ENCODE measurements around the gene DOK6. TPM values are rescaled to one million over a fixed set of nuclear protein-coding genes. Genes with fewer than 3 reads are reported as not detected.
A peak's percentile ranks its signal among the peaks of the same experiment; 100 is the strongest.

DOK6 gene
- total RNA-seq, 1 experiment from 2014 or later: not detected

DNA sequence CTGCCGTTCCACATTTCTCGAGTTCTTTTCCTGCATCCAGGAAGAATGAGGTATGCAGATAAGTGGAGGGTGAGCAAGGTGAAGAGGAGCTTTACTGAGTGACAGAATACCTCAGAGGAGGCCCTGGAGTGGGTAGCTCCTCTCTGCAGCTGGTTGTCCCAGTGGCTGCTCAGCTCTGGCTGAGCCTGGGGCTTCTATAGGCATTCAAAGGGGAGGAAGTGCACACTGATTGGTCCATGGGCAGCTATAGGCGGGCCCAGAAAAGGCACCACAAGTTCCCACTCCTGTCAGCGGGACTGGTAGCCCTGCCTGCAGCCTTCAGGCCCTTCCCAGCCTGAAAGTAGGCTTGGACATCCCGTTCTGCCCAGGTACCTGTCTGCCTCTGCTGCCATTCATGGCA is 94.7 kb downstream of the DOK6 start:
- 0 out of 2 replicates have a peak, but pooled peaks cover 2% of the 10 kb centered on the region for H3K27me3 ChIP-seq (ENCODE audit: low read length)

DNA sequence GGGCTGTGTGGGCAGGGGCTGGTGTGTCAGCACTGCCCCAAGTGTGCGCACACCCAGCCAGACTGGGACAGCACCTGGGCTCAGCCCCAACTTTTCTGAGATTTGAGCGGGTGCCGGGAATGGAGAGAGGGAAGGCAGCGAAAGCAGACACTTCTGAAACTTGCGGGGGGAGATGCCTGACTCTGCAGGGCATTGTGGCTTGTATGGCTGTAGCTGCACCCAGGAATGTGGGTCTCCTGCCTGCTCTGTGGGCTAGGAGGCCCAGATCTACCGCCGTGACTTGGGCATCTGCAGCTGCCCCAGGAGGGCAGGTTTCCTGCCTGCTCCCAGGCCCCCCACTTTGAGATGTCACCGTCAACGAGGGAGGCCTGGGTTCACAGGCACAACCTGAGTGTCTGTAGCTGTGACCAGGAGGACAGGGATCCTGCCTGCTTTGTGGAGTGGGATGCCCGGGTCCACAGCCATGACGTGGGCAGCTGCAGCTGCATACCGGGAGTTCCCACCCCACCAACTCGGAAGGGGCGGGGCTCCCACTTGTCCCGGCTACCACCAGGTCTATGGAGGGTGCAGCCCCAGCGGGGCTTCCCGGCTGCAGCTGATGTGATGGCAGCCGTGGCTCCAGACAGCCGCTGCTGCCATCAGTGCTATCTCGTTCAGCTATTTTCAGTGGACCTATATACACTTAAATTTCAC is 95.3 kb downstream of the DOK6 start:
- no peak for ATAC-seq
- H4K20me1 ChIP-seq (ENCODE audit: low read length): no peaks in the 10 kb centered on the region
- intact Hi-C loops (cut with micrococcal nuclease): loop anchor here (2.0 kb wide), 1 partner anchor 25 kb away; no protein-coding TSS in a partner anchor
- TF ChIP-seq EZH2 (IDR thresholded peaks at IDR 0.05; ENCODE audit: low read length, unreplicated experiment) (no peak), EZH2phosphoT487 (IDR thresholded peaks at IDR 0.05; ENCODE audit: borderline replicate concordance, low read length) (no peak)
- TF ChIP-seq, protein P1, sequence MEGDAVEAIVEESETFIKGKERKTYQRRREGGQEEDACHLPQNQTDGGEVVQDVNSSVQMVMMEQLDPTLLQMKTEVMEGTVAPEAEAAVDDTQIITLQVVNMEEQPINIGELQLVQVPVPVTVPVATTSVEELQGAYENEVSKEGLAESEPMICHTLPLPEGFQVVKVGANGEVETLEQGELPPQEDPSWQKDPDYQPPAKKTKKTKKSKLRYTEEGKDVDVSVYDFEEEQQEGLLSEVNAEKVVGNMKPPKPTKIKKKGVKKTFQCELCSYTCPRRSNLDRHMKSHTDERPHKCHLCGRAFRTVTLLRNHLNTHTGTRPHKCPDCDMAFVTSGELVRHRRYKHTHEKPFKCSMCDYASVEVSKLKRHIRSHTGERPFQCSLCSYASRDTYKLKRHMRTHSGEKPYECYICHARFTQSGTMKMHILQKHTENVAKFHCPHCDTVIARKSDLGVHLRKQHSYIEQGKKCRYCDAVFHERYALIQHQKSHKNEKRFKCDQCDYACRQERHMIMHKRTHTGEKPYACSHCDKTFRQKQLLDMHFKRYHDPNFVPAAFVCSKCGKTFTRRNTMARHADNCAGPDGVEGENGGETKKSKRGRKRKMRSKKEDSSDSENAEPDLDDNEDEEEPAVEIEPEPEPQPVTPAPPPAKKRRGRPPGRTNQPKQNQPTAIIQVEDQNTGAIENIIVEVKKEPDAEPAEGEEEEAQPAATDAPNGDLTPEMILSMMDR (conservative IDR thresholded peaks at IDR 0.05; ENCODE audit: low read depth, low read length): no peak
- no peak overlapping the region for H3K4me2 ChIP-seq (ENCODE audit: low read length)
- H3F3A ChIP-seq (ENCODE audit: low read length, unreplicated experiment): no peaks in the 10 kb centered on the region
- no peak overlapping the region for H2AFZ ChIP-seq (ENCODE audit: low read length)
- no peak overlapping the region for H3K9ac ChIP-seq (ENCODE audit: low read length)
- no peaks in the 10 kb centered on the region for H3K79me2 ChIP-seq (ENCODE audit: low read length)
- CTCF ChIA-PET: no interaction called here
- no TSS peak for BruUV-seq (replicated peaks)
- no peaks in the 10 kb centered on the region for H3K4me1 ChIP-seq (ENCODE audit: insufficient read depth, low read length)
- H3K36me3 ChIP-seq (ENCODE audit: low read depth, low read length): no peaks in the 10 kb centered on the region
- no peaks in the 10 kb centered on the region for H3K9me2 ChIP-seq (replicated peaks; ENCODE audit: low read length)
- no peak for DNase-seq
- H3K4me3 ChIP-seq (ENCODE audit: low read length): no peak overlapping the region
- 0 out of 2 replicates have a peak, but pooled peaks cover 3% of the 10 kb centered on the region for H3K27me3 ChIP-seq (ENCODE audit: low read length)
- H3K27ac ChIP-seq (ENCODE audit: low read length): no peak overlapping the region
- H3K9me3 ChIP-seq (ENCODE audit: low read length): no peaks in the 10 kb centered on the region
- POLR2A ChIA-PET (ENCODE audit: unreplicated experiment): no interaction called here

More for the DNA sequence above, 94.7 kb downstream of the DOK6 start:
- no peaks in the 10 kb centered on the region for H3K9me3 ChIP-seq (ENCODE audit: low read length)
- H3K79me2 ChIP-seq (ENCODE audit: low read length): no peaks in the 10 kb centered on the region
- H3K4me3 ChIP-seq (ENCODE audit: low read length): no peak overlapping the region
- no TSS peak for BruUV-seq (replicated peaks)
- H3K27ac ChIP-seq (ENCODE audit: low read length): no peak overlapping the region
- H2AFZ ChIP-seq (ENCODE audit: low read length): no peak overlapping the region
- DNase-seq (no peak), ATAC-seq (no peak)
- H3F3A ChIP-seq (ENCODE audit: low read length, unreplicated experiment): no peaks in the 10 kb centered on the region
- H3K4me2 ChIP-seq (ENCODE audit: low read length): no peak overlapping the region
- H3K9ac ChIP-seq (ENCODE audit: low read length): no peak overlapping the region
- no peaks in the 10 kb centered on the region for H4K20me1 ChIP-seq (ENCODE audit: low read length)
- ChIA-PET POLR2A (ENCODE audit: unreplicated experiment) (no interaction called here), CTCF (no interaction called here)
- no peaks in the 10 kb centered on the region for H3K36me3 ChIP-seq (ENCODE audit: low read depth, low read length)
- no peaks in the 10 kb centered on the region for H3K4me1 ChIP-seq (ENCODE audit: insufficient read depth, low read length)
- TF ChIP-seq, protein P1 (conservative IDR thresholded peaks at IDR 0.05; ENCODE audit: low read depth, low read length): no peak
- TF ChIP-seq EZH2phosphoT487 (IDR thresholded peaks at IDR 0.05; ENCODE audit: borderline replicate concordance, low read length) (no peak), EZH2 (IDR thresholded peaks at IDR 0.05; ENCODE audit: low read length, unreplicated experiment) (no peak)
- intact Hi-C loops (cut with micrococcal nuclease): no loop called here
- no peaks in the 10 kb centered on the region for H3K9me2 ChIP-seq (replicated peaks; ENCODE audit: low read length)

DNA sequence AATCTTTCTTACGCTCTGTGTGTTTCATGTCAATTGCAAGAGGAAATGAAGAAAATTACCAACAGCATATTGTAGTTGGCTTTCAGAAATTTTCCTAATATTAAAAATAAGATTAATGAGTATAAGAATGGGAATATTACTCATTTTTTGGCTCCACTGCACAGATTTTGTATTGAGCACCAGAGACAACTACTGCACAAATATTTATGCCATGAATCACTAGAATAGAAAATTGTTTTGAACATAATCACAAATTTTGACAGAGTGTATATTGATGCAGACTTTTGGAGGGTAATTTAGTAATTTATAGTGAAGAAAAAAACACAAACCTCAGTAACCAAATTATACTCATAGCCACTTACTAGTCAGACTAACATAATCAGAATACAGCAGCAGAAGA is 118.3 kb downstream of the DOK6 start:
- Histone ChIP-seq H3K4me1 (ENCODE audit: insufficient read depth, low read length) (no peaks in the 10 kb centered on the region), H3F3A (ENCODE audit: low read length, unreplicated experiment) (no peaks in the 10 kb centered on the region), H3K36me3 (ENCODE audit: low read depth, low read length) (no peaks in the 10 kb centered on the region), H3K4me2 (ENCODE audit: low read length) (no peak overlapping the region), H3K27ac (ENCODE audit: low read length) (no peak overlapping the region), H3K9me2 (replicated peaks; ENCODE audit: low read length) (no peaks in the 10 kb centered on the region), H2AFZ (ENCODE audit: low read length) (no peak overlapping the region), H3K4me3 (ENCODE audit: low read length) (no peak overlapping the region), H3K9ac (ENCODE audit: low read length) (no peak overlapping the region), H3K27me3 (ENCODE audit: low read length) (no peaks in the 10 kb centered on the region), H4K20me1 (ENCODE audit: low read length) (no peaks in the 10 kb centered on the region), H3K9me3 (ENCODE audit: low read length) (no peaks in the 10 kb centered on the region), H3K79me2 (ENCODE audit: low read length) (no peaks in the 10 kb centered on the region)
- ChIA-PET CTCF (no interaction called here), POLR2A (ENCODE audit: unreplicated experiment) (no interaction called here)
- DNase-seq: peak; percentile 39
- intact Hi-C loops (cut with micrococcal nuclease): no loop called here
- ATAC-seq: peak; percentile 72
- BruUV-seq (replicated peaks): no TSS peak
- no peak for TF ChIP-seq EZH2 (IDR thresholded peaks at IDR 0.05; ENCODE audit: low read length, unreplicated experiment)
- TF ChIP-seq EZH2phosphoT487 (IDR thresholded peaks at IDR 0.05; ENCODE audit: borderline replicate concordance, low read length): no peak
